Measurements from ENCODE around the gene BAZ2B.
"Not testable (repeated sequence)": the region's sequence is repeated elsewhere in the genome, so short reads cannot be mapped to it uniquely, and the experiment has no call there.

Gene BAZ2B

DNA sequence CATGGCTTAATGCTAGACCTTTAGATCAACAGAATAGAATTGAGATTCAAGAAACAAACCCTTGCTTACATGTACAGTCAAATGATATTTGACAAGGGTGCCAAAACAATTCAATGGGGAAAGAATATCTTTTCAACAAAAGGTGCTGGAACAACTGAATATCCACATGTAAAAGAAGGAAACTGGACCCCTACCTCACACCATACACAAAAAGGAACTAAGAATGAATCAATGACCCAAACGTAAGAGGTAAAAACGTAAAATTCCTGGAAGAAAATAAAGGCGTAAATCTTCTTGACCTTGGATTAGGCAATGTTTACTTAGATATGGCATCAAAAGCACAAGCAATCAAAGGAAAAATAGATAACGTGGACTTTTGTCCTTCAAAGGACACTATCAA is 43.1 kb downstream of the BAZ2B start:
- no peak for DNase-seq

- DNase-seq: no peak
Measured at GRCh38 chr2:159572459-159572858, 43.9 kb downstream of the BAZ2B start.

- DNase-seq: no peak
Measured at GRCh38 chr2:159571540-159572260, 44.6 kb downstream of the BAZ2B start.

- DNase-seq: no peak
Measured at GRCh38 chr2:159564081-159564480, 52.3 kb downstream of the BAZ2B start.

DNA sequence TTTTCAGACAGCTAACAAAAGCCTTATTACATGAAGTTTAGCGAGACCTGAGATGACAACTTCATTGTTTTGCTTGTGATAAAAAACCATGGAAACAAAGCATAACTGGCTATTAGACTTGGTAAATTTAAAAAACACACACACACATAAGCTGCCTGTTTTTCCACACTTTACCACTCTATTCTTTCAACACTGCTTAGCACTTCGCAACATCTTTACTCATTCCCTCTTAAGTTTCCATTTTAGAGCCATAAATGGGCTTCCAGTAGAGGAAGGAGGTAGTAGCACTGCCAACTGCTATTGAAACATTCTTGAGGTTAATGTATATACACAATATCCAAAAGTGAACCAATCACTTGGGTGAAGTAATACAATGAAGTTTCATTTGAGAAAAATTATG is 54.1 kb downstream of the BAZ2B start:
- DNase-seq: no peak

DNA sequence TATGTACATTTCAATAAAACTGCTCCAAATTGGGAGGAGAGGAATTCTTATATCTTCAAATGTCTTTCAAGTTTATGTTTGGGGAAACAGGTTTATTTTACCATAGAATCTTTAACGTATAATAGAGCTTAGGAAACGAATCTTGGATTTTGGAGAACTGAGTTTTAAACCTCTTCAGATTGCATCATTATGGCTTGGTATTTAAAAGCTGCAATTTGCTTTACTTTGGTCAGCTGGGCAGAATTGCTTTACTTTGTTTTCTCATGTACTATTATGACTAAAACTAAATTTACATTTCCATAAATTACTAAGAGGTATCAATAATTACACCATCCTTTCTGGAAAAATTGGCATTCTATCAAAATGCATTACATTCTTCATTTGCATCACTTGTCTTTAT is 54.6 kb downstream of the BAZ2B start:
- DNase-seq: no peak

DNA sequence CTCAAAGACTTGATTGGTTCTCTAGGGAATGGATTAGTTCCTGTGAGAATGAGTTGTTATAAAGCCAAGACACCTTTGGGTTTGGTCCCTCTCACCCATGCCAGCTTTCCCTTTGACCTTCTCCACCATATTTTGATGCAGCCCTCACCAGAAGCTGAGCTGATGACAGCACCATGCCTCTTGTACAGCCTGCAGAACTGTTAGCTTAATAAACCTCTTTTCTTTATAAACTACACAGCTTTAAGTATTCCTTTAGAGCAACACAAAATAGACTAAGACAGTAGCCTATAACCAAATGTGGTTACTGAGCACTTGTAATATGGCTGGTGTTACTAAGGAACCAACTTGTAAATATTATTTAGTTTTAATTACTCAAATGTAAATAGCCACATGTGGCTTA is 55.1 kb downstream of the BAZ2B start:
- DNase-seq: no peak

DNA sequence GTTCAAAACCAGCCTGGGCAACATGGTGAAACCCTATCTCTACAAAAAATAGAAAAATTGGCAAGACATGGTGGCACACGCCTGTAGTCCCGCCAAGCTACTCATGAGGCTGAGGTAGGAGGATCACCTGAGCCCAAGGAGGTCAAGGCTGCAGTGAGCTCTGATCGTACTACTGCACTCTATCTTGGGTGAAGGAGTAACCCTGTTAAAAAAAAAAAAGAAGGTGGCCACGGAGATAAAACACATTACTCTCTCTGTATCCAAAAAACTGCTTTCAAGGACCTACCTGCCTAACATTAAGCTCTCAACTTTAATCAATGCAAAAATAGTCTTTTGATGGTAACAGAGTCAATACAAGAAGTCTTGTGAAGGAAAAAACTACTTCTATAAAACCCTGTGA is 57.3 kb downstream of the BAZ2B start:
- DNase-seq: no peak

DNA sequence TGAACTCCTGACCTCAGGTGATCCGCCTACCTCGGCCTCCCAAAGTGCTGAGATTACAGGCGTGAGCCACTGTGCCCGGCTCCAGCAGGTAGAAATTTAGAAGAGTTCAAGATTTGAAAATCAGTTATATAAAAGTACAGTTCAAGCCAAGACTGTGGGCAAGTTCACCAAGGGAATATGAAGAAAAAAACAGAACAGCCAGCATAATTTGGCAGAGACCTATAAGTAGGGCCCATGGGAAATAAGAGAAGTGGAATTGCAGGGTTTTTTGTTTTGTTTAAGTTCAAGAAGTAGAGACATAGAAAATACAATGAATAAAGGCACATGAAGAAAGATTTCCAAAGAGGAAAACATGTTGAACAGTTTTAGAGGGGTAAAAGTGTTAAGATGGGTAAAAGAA is 57.9 kb downstream of the BAZ2B start:
- no peak for DNase-seq

- no peak for DNase-seq
Measured at GRCh38 chr2:159557437-159558034, 58.8 kb downstream of the BAZ2B start.

GRCh38 chr2:159555651-159556392 is 60.5 kb downstream of the BAZ2B start:
- no peak for DNase-seq

DNA sequence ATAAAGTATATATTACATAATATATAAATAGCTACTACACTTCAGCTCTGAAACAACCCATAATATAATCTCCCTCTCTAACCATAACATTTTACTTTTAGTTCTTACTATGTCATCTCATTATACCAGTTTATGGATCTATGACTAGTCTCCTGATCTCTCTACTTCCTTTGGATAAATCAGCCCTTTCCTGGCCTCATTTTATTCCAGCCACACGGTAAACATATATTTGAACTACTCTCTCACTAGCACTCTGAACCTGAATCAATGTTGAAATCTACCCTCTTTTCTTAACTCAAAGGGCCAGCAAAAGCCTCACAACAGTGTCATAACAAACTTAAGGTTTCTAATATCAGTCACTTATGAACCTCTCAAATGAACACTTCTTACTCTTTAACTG is 62.6 kb downstream of the BAZ2B start:
- DNase-seq: no peak

DNA sequence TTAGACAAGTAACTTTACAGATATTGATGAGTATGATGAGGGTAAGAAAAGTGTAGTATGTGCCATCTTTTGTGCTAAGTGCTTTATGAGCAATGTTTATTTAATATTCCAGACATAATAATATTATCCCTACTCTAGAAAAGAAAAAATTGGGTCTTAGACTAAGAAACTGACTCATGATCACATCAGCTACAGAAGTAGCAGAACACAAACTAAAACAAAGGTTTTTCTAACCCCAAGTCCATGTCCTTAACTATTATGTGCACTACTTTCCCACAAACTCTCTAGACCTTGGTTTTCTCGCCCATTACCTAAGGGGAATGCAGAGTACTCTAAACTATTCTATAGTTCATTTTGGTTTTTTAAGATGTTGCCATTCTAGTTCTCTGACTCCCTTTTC is 64.5 kb downstream of the BAZ2B start:
- DNase-seq: no peak

DNA sequence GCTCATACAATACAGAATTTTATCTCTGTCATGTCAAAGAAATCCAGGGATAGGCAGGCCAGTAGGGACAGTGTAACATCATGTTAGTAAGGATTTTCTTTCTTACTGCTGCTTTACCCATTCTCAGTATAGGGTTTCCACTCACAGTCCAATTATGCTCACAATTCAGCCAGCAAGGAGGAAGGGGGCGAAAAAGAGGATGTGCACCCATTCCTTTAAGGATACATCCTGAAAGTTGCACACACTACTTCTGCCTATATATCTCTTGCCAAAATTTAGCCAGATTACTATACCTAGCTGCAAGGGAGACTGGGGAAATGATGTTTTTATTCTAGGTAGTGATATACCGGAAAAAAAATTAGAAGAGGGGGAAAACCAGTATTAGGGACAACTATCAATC is 66.1 kb downstream of the BAZ2B start:
- DNase-seq: no peak

DNA sequence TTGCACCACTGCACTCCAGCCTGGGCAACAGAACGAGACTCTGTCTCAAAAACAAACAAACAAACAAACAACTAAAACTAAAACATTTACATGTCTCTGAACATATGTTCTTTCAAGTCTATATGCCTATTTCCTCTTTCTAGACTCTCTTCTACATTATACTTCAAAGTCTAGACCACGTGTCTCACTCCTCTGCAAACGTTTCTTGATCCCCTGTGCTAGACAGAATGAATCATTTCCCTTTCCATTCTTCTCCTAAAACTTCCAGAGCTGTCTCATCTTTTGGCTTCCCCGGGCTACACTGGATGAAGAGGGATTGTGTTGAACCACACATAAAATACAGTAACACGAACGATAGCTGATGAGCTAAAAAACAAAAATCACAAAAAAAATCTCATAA is 67.1 kb downstream of the BAZ2B start:
- no peak for DNase-seq

- DNase-seq: no peak
Measured at GRCh38 chr2:159546716-159547430, 69.5 kb downstream of the BAZ2B start.

GRCh38 chr2:159546039-159546438 is 70.3 kb downstream of the BAZ2B start:
- no peak for DNase-seq

GRCh38 chr2:159545085-159545484 is 71.3 kb downstream of the BAZ2B start:
- DNase-seq: no peak

DNA sequence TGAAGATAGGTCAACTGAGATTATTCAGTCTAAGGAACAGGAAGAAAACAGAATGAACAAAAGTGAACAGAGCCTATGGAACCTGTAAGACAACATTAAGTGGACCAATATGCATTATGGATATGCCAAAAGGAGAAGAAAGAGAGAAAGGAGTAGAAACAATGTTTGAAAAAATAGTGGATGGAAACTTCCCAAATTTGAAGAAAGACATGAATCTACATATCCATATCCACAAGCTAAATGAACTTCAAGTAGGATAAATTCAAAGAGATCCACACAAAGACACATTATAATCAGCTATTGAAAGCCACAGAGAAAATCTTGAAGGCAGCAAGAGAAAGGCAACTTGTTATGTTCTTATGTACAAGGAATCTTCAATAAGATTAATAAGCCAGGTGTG is 74.2 kb downstream of the BAZ2B start:
- DNase-seq: no peak

GRCh38 chr2:159539701-159540100 is 76.6 kb downstream of the BAZ2B start:
- DNase-seq: no peak

DNA sequence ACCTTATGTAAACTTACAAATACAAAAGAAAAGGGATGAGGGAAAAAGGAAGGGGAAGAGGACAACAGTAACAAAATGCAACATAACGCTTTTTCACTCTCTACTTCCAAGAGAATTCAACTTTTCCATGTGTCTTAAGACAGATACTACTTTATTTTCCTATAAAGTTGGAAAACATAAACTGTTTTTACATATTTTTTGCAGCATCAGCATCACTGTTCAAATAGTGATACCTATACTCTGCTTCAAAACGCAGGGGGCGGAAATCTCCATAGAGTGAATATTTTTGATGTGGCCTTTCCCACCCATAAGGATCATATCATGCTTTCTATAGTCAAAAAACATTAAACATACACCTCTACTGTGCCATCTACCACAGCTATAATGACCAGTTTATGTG is 77.5 kb downstream of the BAZ2B start:
- DNase-seq: no peak

- not testable (repeated sequence) for DNase-seq
Measured at GRCh38 chr2:159535261-159535660, 81.1 kb downstream of the BAZ2B start.

DNA sequence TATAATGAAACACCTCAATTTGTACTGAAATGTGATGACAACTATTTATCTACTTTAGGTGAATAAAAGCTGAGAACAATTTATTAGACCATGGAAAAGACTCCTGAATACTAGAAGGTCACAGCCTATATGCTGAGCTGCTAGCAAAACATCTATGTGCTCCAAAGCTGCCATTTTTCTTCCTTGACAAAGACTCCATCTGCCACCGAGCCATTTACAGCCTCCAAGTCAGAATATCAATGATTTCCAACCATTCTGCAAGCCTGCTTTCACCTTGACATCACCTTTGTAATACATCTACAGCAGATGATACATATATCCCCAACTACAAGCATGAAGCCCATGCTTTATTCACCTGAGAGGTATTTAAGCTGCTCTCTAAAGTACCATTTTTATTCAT is 84.9 kb downstream of the BAZ2B start:
- DNase-seq: no peak

- DNase-seq: no peak
Measured at GRCh38 chr2:159526433-159526832, 89.9 kb downstream of the BAZ2B start.
